ENCODE measurements around the gene KCNT2.

DNA sequence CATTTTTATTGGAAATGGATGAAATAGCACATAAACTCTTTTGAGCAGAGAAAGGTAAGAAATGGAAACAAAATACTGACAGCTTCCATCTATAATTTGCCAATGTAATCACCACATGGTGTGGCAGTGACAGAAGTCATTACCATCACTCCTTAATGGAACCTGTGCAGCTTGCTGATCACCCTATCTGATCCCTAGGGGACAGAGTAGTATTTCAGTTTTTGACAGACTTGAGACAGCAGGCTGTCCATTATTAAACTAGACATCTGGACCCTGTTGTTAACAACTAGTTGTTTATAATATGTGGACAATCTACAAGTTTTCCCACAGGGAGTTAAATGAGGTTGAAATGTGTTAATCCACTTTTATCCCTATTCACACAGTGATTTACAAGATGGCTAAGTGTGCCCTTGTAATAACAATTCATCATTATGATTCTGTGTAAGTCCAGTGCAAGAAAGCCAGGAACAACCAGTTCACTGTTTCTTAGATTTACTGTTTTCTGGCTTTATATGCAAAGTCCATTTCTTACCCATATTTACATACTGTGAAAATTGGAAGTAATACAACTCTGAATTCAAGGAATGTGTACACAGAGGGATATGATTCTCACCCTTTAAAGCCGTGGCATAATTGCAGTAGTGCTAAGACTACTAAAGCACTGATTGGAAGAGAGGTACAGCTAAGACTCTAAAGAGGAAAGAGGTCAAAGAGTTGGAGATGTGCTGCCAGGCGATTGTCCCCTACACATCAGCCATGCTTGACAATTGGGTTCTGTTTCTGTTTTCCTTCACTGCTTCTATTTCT, 9.1 kb downstream of the KCNT2 start:
- TF ChIP-seq, protein P1, sequence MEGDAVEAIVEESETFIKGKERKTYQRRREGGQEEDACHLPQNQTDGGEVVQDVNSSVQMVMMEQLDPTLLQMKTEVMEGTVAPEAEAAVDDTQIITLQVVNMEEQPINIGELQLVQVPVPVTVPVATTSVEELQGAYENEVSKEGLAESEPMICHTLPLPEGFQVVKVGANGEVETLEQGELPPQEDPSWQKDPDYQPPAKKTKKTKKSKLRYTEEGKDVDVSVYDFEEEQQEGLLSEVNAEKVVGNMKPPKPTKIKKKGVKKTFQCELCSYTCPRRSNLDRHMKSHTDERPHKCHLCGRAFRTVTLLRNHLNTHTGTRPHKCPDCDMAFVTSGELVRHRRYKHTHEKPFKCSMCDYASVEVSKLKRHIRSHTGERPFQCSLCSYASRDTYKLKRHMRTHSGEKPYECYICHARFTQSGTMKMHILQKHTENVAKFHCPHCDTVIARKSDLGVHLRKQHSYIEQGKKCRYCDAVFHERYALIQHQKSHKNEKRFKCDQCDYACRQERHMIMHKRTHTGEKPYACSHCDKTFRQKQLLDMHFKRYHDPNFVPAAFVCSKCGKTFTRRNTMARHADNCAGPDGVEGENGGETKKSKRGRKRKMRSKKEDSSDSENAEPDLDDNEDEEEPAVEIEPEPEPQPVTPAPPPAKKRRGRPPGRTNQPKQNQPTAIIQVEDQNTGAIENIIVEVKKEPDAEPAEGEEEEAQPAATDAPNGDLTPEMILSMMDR (IDR thresholded peaks at IDR 0.05), result no peak
- no peak for TF ChIP-seq POLR2A (IDR thresholded peaks at IDR 0.05)

Measured in Peyer's patch (tissue), 4 donors.